HEK293 (cell line): Measurements from ENCODE around the gene GSG1L.

ENCODE experiments used
- RBAK ChIP-seq: fragments of 450-650 bp; formaldehyde crosslinking; IDR thresholded peaks from 2 replicates; pipeline ENCODE4 v1.5.1; 2016; ENCODE audit warnings: missing biosample characterization, missing genetic modification characterization
- SALL2 ChIP-seq: fragments of 450-650 bp; formaldehyde crosslinking; IDR thresholded peaks from 2 replicates; pipeline ENCODE4 v1.5.0; 2017; ENCODE audit warnings: missing biosample characterization, mild to moderate bottlenecking, missing genetic modification characterization, borderline replicate concordance
- ZNF133 ChIP-seq: fragments of 450-650 bp; formaldehyde crosslinking; IDR thresholded peaks from 2 replicates; pipeline ENCODE4 v1.5.1; 2016; ENCODE audit warnings: missing biosample characterization, missing genetic modification characterization
- ZNF202 ChIP-seq: fragments of 450-650 bp; formaldehyde crosslinking; IDR thresholded peaks from 2 replicates; pipeline ENCODE4 v1.5.1; 2016; ENCODE audit warnings: missing biosample characterization, missing genetic modification characterization, borderline replicate concordance
- ZNF274 ChIP-seq, 2 experiments: fragments of 200-500 bp in 1 of 2; fragments of 450-650 bp in 1 of 2; sonication (Bioruptor generic) in 1 of 2; formaldehyde crosslinking in 1 of 2; IDR thresholded peaks; 2 replicates each; pipeline versions ENCODE4 v1.5.1 to v1.6.1; 2014 to 2016; ENCODE audit warnings: borderline replicate concordance in 1 of 2, inconsistent platforms in 1 of 2, low read length in 1 of 2, missing biosample characterization in 1 of 2, missing genetic modification characterization in 1 of 2
- ZNF501 ChIP-seq: fragments of 450-650 bp; formaldehyde crosslinking; IDR thresholded peaks from 2 replicates; pipeline ENCODE4 v1.5.1; 2016; ENCODE audit warnings: missing biosample characterization, missing genetic modification characterization
- ZNF747 ChIP-seq: fragments of 450-650 bp; formaldehyde crosslinking; IDR thresholded peaks from 2 replicates; pipeline ENCODE4 v1.5.1; 2016; ENCODE audit warnings: missing biosample characterization, missing genetic modification characterization
- TF ChIP-seq, protein P1 (sequence below): fragments of 450-650 bp; formaldehyde crosslinking; IDR thresholded peaks from 2 replicates; pipeline ENCODE4 v1.5.1; 2016; ENCODE audit warnings: missing biosample characterization, missing genetic modification characterization

DNA sequence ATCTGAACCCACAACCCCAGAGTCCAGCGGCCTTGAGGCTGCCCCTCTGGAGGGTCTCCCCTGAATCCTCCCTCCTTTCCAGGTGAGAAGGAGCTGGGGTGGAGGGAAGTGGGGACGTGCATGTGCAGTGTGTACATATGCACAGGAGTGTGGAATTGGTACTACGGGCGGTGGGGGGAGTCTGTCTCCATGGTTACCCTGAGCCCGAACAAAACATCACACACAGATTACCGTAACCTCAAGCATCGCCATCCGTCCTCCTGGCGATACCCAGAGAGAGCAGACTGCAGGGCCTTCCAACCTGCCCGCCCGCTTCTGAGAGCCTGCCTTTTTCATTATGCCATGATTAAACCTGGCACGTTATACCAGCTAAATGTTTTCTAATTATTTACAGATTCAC, 25.1 kb downstream of the GSG1L start:
- TF ChIP-seq SALL2 (tag by site-specific recombination): no peak
- no peak for TF ChIP-seq ZNF747 (tag by site-specific recombination)
- TF ChIP-seq ZNF202 (tag by site-specific recombination): no peak
- TF ChIP-seq, protein P1, sequence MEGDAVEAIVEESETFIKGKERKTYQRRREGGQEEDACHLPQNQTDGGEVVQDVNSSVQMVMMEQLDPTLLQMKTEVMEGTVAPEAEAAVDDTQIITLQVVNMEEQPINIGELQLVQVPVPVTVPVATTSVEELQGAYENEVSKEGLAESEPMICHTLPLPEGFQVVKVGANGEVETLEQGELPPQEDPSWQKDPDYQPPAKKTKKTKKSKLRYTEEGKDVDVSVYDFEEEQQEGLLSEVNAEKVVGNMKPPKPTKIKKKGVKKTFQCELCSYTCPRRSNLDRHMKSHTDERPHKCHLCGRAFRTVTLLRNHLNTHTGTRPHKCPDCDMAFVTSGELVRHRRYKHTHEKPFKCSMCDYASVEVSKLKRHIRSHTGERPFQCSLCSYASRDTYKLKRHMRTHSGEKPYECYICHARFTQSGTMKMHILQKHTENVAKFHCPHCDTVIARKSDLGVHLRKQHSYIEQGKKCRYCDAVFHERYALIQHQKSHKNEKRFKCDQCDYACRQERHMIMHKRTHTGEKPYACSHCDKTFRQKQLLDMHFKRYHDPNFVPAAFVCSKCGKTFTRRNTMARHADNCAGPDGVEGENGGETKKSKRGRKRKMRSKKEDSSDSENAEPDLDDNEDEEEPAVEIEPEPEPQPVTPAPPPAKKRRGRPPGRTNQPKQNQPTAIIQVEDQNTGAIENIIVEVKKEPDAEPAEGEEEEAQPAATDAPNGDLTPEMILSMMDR (tag by site-specific recombination): no peak
- TF ChIP-seq ZNF133 (tag by site-specific recombination): no peak
- TF ChIP-seq RBAK: no peak
- no peak for TF ChIP-seq ZNF501 (tag by site-specific recombination)
- TF ChIP-seq ZNF274 (IDR thresholded peaks at IDR 0.05; ENCODE audit: low read length): no peak
- TF ChIP-seq ZNF274 (tag by site-specific recombination; IDR thresholded peaks at IDR 0.05; ENCODE audit: borderline replicate concordance): no peak
